ENCODE measurements around the gene LYPLAL1. TPM values are rescaled to one million over a fixed set of nuclear protein-coding genes. Genes with fewer than 3 reads are reported as not detected.

Gene LYPLAL1
- total RNA-seq, 2 donors from 2014 or later = 27.6 to 35.7 TPM

DNA sequence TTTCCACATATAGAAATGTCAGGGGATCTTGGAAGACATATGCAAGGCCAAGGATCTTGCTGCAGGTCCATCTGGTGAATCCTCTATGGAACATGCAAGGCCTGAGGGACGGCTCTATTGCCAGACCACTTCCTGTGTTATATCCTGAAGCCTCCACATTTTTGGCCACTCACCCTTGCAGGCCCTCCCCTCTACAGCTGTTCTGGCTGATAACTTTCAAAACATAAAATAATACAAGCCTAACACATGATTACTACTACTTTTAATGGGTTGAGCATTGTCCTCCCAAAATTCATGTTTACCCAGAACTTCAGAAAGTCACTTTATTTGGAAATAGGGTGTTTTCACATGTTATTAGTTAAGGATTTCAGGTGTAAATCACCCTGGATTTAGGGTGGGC lies 18.5 kb upstream of the LYPLAL1 start:
- Histone ChIP-seq H3K9ac (ENCODE audit: extremely low read depth, low read length, poor library complexity, severe bottlenecking) (no peak overlapping the region), H3K4me1 (ENCODE audit: control insufficient read depth, insufficient read depth, low read length) (no peaks in the 10 kb centered on the region), H3K27me3 (ENCODE audit: control insufficient read depth, insufficient read depth, low read length, poor library complexity, severe bottlenecking) (no peaks in the 10 kb centered on the region), H3K4me3 (ENCODE audit: low read length) (no peak overlapping the region), H3K36me3 (ENCODE audit: control insufficient read depth, insufficient read depth, low read length) (no peaks in the 10 kb centered on the region), H3K27ac (ENCODE audit: low read depth, low read length) (no peak overlapping the region), H3K9me3 (ENCODE audit: control insufficient read depth, low read length) (no peaks in the 10 kb centered on the region)
- Mint-ChIP-seq H3K27me3 (ENCODE audit: insufficient read depth) (no peaks in the 10 kb centered on the region), H3K27ac (no peak overlapping the region), H3K4me1 (peaks cover 12% of the 10 kb centered on the region), H3K36me3 (ENCODE audit: low read depth) (no peaks in the 10 kb centered on the region), H3K9me3 (no peaks in the 10 kb centered on the region), H3K4me3 (no peak overlapping the region)
- DNase-seq = no peak
- WGBS, 2 experiments (ENCODE audit: insufficient coverage in 1 of 2, insufficient read length in 1 of 2) = 89% methylated on average over 1 of the region's 1 CpG
- TF ChIP-seq, protein P1, sequence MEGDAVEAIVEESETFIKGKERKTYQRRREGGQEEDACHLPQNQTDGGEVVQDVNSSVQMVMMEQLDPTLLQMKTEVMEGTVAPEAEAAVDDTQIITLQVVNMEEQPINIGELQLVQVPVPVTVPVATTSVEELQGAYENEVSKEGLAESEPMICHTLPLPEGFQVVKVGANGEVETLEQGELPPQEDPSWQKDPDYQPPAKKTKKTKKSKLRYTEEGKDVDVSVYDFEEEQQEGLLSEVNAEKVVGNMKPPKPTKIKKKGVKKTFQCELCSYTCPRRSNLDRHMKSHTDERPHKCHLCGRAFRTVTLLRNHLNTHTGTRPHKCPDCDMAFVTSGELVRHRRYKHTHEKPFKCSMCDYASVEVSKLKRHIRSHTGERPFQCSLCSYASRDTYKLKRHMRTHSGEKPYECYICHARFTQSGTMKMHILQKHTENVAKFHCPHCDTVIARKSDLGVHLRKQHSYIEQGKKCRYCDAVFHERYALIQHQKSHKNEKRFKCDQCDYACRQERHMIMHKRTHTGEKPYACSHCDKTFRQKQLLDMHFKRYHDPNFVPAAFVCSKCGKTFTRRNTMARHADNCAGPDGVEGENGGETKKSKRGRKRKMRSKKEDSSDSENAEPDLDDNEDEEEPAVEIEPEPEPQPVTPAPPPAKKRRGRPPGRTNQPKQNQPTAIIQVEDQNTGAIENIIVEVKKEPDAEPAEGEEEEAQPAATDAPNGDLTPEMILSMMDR (conservative IDR thresholded peaks at IDR 0.05) = no peak

DNA sequence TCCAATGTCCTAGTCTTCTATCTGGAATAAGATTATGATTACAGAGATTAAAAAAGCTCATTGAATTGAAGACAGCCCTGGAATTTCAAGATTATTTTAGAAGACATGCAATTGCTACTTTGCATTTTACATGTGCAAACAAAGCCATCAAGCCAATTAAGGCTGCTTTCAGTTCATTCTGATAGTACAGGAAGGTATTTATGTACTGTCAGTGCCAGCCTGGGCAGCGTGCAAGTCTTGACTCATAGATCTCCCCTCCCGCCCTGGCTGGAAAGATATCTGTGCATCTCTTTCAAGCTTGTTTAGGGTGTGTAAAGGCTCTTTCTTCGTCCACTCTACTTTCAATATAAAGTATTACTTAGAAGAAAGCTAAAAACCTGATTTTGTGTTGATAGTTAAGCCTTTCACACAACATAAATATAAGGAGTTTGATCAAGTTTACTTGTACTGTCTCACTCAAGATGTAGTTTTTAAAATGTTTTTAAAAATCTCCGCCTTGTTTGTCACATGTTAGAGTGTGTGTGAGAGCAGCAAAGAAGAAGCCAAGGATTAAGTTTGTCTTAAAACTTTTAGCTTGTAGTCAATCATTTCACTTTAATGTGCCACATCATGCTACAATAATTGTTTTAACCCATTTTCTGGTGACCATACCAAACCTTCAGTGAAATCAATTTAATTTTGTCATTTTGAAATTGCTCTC lies 13.6 kb upstream of the LYPLAL1 start:
- Mint-ChIP-seq H3K36me3 (ENCODE audit: low read depth) (no peaks in the 10 kb centered on the region), H3K27ac (no peak overlapping the region), H3K4me1 (peaks cover 17% of the 10 kb centered on the region), H3K9me3 (no peaks in the 10 kb centered on the region), H3K4me3 (no peak overlapping the region), H3K27me3 (ENCODE audit: insufficient read depth) (no peaks in the 10 kb centered on the region)
- Histone ChIP-seq H3K27ac (ENCODE audit: low read depth, low read length) (no peak overlapping the region), H3K4me3 (ENCODE audit: low read length) (no peak overlapping the region), H3K9me3 (ENCODE audit: control insufficient read depth, low read length) (no peaks in the 10 kb centered on the region), H3K9ac (ENCODE audit: extremely low read depth, low read length, poor library complexity, severe bottlenecking) (no peak overlapping the region), H3K27me3 (ENCODE audit: control insufficient read depth, insufficient read depth, low read length, poor library complexity, severe bottlenecking) (no peaks in the 10 kb centered on the region), H3K36me3 (ENCODE audit: control insufficient read depth, insufficient read depth, low read length) (no peaks in the 10 kb centered on the region), H3K4me1 (ENCODE audit: control insufficient read depth, insufficient read depth, low read length) (no peaks in the 10 kb centered on the region)
- 95% methylated on average over 3 of the region's 4 CpGs; no CpG with 5 or more reads in 1 of the 2 experiments for WGBS, 2 experiments (ENCODE audit: insufficient coverage in 1 of 2, insufficient read length in 1 of 2)
- DNase-seq = no peak
- TF ChIP-seq, protein P1 (conservative IDR thresholded peaks at IDR 0.05) = no peak

DNA sequence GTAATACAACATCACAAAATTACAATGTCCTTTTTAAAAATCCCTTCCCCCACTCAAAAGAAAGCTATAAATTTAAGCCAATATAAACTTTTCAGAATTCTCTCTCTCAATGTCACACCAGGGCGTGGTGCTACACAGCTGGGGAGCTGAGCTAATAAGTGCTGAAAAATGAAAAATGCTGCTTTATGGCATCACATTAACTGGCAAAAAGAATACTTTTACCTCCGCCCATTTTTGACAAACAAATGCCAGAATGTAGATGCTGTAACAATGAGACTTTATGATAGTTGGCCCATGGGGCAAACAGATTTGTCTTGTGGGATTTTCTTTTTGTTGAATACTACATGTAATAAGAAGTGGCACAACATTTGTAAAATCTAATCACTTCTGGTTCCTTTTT lies 12.7 kb upstream of the LYPLAL1 start:
- H3K9ac ChIP-seq (ENCODE audit: extremely low read depth, low read length, poor library complexity, severe bottlenecking) = no peak overlapping the region
- H3K27ac ChIP-seq (ENCODE audit: low read depth, low read length) = no peak overlapping the region
- H3K9me3 ChIP-seq (ENCODE audit: control insufficient read depth, low read length) = no peaks in the 10 kb centered on the region
- Mint-ChIP-seq H3K4me3 (no peak overlapping the region), H3K36me3 (ENCODE audit: low read depth) (no peaks in the 10 kb centered on the region), H3K27ac (no peak overlapping the region), H3K4me1 (peaks cover 17% of the 10 kb centered on the region), H3K27me3 (ENCODE audit: insufficient read depth) (no peaks in the 10 kb centered on the region), H3K9me3 (no peaks in the 10 kb centered on the region)
- H3K4me1 ChIP-seq (ENCODE audit: control insufficient read depth, insufficient read depth, low read length) = no peaks in the 10 kb centered on the region
- TF ChIP-seq, protein P1 (conservative IDR thresholded peaks at IDR 0.05) = no peak
- WGBS, 2 experiments (ENCODE audit: insufficient coverage in 1 of 2, insufficient read length in 1 of 2) = 93% methylated on average over 2 of the region's 2 CpGs; no CpG with 5 or more reads in 1 of the 2 experiments
- no peak for DNase-seq
- H3K4me3 ChIP-seq (ENCODE audit: low read length) = no peak overlapping the region
- no peaks in the 10 kb centered on the region for H3K27me3 ChIP-seq (ENCODE audit: control insufficient read depth, insufficient read depth, low read length, poor library complexity, severe bottlenecking)
- no peaks in the 10 kb centered on the region for H3K36me3 ChIP-seq (ENCODE audit: control insufficient read depth, insufficient read depth, low read length)
